DND-41 (cell line): ENCODE results near the gene TNFSF13B.

ENCODE experiments used
- EZH2 ChIP-seq: IDR thresholded peaks from 3 replicates; pipeline ENCODE4 v1.6.1; 2012; ENCODE audit warnings: borderline replicate concordance, low read depth, mild to moderate bottlenecking, moderate library complexity, low read length, inconsistent platforms; ENCODE audit not compliant: severe bottlenecking
- TF ChIP-seq, protein P1 (sequence below): IDR thresholded peaks from 2 replicates; pipeline ENCODE4 v1.5.1; 2012; ENCODE audit warnings: borderline replicate concordance, low read length, moderate library complexity, mild to moderate bottlenecking; ENCODE audit not compliant: poor library complexity, severe bottlenecking; ENCODE audit errors: extremely low read depth

GRCh38 chr13:108272333-108272732 lies 2.8 kb downstream of the TNFSF13B start:
- TF ChIP-seq, protein P1, sequence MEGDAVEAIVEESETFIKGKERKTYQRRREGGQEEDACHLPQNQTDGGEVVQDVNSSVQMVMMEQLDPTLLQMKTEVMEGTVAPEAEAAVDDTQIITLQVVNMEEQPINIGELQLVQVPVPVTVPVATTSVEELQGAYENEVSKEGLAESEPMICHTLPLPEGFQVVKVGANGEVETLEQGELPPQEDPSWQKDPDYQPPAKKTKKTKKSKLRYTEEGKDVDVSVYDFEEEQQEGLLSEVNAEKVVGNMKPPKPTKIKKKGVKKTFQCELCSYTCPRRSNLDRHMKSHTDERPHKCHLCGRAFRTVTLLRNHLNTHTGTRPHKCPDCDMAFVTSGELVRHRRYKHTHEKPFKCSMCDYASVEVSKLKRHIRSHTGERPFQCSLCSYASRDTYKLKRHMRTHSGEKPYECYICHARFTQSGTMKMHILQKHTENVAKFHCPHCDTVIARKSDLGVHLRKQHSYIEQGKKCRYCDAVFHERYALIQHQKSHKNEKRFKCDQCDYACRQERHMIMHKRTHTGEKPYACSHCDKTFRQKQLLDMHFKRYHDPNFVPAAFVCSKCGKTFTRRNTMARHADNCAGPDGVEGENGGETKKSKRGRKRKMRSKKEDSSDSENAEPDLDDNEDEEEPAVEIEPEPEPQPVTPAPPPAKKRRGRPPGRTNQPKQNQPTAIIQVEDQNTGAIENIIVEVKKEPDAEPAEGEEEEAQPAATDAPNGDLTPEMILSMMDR, result no peak
- TF ChIP-seq EZH2, result no peak
